ENCODE results near the gene RAPSN.

RAPSN gene

DNA sequence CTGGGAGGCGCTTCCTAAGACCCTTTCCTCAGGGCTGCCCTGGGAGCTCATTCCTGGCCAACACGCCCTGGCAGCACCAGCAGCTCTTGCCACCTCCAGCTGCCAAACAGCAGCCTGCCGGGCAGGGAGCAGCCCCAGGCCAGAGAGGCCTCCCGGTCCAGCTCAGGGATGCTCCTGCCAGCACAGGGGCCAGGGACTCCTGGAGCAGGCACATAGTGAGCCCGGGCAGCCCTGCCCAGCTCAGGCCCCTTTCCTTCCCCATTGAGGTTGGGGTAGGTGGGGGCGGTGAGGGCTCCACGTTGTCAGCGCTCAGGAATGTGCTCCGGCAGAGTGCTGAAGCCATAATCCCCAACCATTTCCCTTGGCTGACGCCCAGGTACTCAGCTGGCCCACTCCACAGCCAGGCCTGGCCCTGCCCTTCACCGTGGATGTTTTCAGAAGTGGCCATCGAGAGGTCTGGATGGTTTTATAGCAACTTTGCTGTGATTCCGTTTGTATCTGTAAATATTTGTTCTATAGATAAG is 32.9 kb downstream of the RAPSN start:
- DNase-seq (ENCODE audit: extremely low read depth, low read depth): peak; percentile 91
- H3K4me3 ChIP-seq (replicated peaks; ENCODE audit: low read depth, low read length): 0 out of 2 replicates have a peak overlapping the region, but pooled peaks have one; percentile 7
- TF ChIP-seq, protein P1, sequence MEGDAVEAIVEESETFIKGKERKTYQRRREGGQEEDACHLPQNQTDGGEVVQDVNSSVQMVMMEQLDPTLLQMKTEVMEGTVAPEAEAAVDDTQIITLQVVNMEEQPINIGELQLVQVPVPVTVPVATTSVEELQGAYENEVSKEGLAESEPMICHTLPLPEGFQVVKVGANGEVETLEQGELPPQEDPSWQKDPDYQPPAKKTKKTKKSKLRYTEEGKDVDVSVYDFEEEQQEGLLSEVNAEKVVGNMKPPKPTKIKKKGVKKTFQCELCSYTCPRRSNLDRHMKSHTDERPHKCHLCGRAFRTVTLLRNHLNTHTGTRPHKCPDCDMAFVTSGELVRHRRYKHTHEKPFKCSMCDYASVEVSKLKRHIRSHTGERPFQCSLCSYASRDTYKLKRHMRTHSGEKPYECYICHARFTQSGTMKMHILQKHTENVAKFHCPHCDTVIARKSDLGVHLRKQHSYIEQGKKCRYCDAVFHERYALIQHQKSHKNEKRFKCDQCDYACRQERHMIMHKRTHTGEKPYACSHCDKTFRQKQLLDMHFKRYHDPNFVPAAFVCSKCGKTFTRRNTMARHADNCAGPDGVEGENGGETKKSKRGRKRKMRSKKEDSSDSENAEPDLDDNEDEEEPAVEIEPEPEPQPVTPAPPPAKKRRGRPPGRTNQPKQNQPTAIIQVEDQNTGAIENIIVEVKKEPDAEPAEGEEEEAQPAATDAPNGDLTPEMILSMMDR (IDR thresholded peaks at IDR 0.05; ENCODE audit: low read depth, low read length, missing control alignments): no peak

DNA sequence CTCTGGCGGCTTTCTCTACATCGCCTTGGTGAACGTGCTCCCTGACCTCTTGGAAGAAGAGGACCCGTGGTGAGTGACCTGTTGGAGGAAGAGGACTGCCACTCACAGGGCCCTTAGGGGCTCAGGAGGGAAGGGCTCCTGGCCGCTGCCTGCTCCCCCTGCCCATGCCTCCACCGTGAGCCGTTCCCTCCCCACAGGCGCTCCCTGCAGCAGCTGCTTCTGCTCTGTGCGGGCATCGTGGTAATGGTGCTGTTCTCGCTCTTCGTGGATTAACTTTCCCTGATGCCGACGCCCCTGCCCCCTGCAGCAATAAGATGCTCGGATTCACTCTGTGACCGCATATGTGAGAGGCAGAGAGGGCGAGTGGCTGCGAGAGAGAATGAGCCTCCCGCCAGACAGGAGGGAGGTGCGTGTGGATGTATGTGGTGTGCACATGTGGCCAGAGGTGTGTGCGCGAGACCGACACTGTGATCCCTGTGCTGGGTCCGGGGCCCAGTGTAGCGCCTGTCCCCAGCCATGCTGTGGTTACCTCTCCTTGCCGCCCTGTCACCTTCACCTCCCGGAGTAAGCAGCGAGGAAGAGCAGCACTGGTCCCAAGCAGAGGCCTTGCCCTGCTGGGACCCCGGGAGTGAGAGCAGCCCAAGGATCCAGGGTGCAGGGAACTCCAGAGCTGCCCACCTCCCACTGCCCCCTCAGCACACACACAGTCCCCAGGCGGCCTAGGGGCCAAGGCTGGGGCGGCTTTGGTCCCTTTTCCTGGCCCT is 33.7 kb downstream of the RAPSN start:
- H3K4me3 ChIP-seq (replicated peaks; ENCODE audit: low read depth, low read length): 0 out of 2 replicates have a peak overlapping the region, but pooled peaks have one; percentile 7
- TF ChIP-seq, protein P1 (IDR thresholded peaks at IDR 0.05; ENCODE audit: low read depth, low read length, missing control alignments): no peak
- DNase-seq (ENCODE audit: extremely low read depth, low read depth): no peak

DNA sequence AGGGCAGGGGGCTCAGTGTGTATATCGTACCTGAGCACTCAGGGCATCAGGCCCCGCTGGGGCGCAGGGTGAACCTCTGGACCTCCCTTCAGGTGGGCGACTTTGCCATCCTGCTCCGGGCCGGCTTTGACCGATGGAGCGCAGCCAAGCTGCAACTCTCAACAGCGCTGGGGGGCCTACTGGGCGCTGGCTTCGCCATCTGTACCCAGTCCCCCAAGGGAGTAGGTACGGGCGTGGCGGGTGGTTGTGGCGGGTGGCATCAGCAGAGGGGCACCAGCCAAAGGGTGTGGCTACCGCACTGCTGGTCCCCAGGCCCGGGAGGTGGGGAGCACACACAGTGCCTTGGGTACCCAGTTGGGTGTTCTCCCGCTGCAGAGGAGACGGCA is 34.3 kb downstream of the RAPSN start:
- H3K4me3 ChIP-seq (replicated peaks; ENCODE audit: low read depth, low read length): no peak overlapping the region
- TF ChIP-seq, protein P1 (IDR thresholded peaks at IDR 0.05; ENCODE audit: low read depth, low read length, missing control alignments): no peak
- DNase-seq (ENCODE audit: extremely low read depth, low read depth): no peak

DNA sequence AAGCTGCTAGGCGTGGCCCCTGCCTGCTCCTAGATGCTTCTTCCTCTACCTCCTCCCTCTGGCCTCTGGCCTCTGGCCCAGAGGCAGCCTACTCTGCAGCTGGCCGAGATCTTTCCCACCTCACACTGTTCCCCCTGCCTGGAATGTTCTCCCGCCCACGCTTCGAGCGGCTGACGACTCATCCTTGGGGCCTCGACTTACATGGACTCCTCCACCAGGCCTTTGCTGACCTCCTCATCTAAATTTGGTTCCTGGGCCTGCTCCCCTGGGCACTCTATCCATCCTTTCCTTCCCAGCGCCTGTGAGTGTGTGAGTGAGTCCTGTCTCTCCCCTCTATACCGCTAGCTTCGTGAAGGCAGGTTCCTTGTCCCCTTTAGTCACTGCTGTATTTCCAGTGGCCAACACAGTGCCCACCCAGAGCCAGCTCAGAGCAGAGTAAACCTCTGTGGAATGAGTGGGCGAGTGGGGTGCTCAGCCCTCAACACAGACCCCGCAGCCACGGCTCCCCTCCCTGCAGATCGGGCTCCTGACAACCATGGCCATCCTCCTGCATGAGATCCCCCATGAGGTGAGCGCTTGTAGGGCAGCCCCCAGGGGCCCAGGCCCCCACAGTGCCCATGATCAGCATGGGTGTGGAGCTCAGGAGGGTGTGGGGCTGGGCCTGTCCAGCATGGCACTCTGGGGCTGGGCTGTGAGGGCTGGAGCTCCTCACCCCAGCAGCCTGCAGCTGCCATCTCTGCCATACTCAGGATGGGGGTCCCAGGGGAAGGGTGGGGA is 34.8 kb downstream of the RAPSN start:
- TF ChIP-seq, protein P1 (IDR thresholded peaks at IDR 0.05; ENCODE audit: low read depth, low read length, missing control alignments): no peak
- no peak overlapping the region for H3K4me3 ChIP-seq (replicated peaks; ENCODE audit: low read depth, low read length)
- DNase-seq (ENCODE audit: extremely low read depth, low read depth): no peak

DNA sequence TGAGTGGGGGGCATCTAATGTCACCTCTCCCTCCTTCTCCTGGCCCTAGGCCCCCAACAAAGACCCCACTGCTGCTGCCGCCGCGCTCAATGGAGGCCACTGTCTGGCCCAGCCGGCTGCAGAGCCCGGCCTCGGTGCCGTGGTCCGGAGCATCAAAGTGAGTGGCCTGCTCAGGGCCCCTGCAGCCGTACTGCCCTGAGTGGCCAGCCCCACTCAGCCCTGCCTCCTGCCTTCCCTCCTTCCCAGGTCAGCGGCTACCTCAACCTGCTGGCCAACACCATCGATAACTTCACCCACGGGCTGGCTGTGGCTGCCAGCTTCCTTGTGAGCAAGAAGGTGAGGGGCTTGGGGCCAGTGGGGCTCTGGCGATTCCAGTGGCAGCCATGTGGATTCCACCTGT is 35.6 kb downstream of the RAPSN start:
- no peak for DNase-seq (ENCODE audit: extremely low read depth, low read depth)
- no peak overlapping the region for H3K4me3 ChIP-seq (replicated peaks; ENCODE audit: low read depth, low read length)
- TF ChIP-seq, protein P1 (IDR thresholded peaks at IDR 0.05; ENCODE audit: low read depth, low read length, missing control alignments): no peak

DNA sequence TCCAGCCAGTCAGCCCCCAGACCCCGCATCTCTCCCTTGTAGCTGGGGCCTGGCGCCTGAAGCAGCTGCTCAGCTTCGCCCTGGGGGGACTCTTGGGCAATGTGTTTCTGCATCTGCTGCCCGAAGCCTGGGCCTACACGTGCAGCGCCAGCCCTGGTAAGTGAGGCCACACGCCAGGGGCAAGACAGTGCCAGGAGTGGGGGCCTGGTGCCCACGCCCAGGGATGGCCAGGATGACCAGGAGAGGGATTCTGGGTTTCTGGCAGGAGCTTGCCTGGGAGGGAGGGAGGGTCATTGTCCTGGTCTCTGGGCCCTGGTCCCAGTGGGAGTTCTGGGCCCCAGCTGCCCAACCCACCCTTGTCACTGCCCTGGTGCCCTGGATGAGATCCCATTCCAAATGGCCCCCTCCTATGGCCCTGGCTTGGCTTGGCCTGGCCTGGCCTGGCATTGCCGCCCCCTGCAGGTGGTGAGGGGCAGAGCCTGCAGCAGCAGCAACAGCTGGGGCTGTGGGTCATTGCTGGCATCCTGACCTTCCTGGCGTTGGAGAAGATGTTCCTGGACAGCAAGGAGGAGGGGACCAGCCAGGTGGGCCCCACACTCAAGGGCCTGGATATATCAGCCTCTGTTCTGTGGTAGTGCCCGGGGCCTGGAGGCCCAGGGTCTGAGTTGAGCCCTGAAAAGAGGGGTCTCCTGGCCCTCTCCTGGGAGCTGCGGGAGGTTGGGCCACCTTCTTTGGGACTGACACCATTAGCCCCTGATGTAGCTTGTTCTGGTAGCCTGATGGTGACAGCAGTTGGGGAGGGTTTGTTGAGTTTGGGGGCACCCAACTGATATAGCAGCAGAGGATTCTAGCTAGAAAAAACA is 36.8 kb downstream of the RAPSN start:
- no peak for DNase-seq (ENCODE audit: extremely low read depth, low read depth)
- TF ChIP-seq, protein P1 (IDR thresholded peaks at IDR 0.05; ENCODE audit: low read depth, low read length, missing control alignments): peak; percentile 78
- H3K4me3 ChIP-seq (replicated peaks; ENCODE audit: low read depth, low read length): no peak overlapping the region

Measured in HFF-Myc (cell line).